ENCODE measurements around the gene KCNK6. TPM values are rescaled to one million over a fixed set of nuclear protein-coding genes. Genes with fewer than 3 reads are reported as not detected.

Gene KCNK6
- total RNA-seq, 1 donor, result 5.4 TPM

- Histone ChIP-seq H4K20me1 (ENCODE audit: insufficient read depth, low read length) (no peaks in the 10 kb centered on the region), H3K4me2 (ENCODE audit: insufficient read depth, low read length) (no peak overlapping the region), H2AFZ (ENCODE audit: low read length) (no peak overlapping the region), H3K9me3 (ENCODE audit: low read depth, low read length) (no peaks in the 10 kb centered on the region), H3K4me1 (ENCODE audit: insufficient read depth, low read length) (peaks cover 3% of the 10 kb centered on the region), H3K27ac (ENCODE audit: low read depth, low read length) (no peak overlapping the region), H3K36me3 (ENCODE audit: insufficient read depth, low read length) (no peaks in the 10 kb centered on the region), H3K27me3 (ENCODE audit: insufficient read depth, low read length) (no peaks in the 10 kb centered on the region), H3K79me2 (ENCODE audit: insufficient read depth, low read length) (no peaks in the 10 kb centered on the region), H3K4me3 (ENCODE audit: insufficient read depth, low read length) (no peak overlapping the region)
- DNase-seq (ENCODE audit: insufficient read length, low spot score, missing footprints), result no peak
- no peak for TF ChIP-seq CTCF (IDR thresholded peaks at IDR 0.05; ENCODE audit: extremely low read depth, low read depth, low read length)
Observed at GRCh38 chr19:38340927-38341326, 21.3 kb downstream of the KCNK6 start.

GRCh38 chr19:38346837-38347236 is 27.2 kb downstream of the KCNK6 start:
- Histone ChIP-seq H3K79me2 (ENCODE audit: insufficient read depth, low read length) (no peaks in the 10 kb centered on the region), H4K20me1 (ENCODE audit: insufficient read depth, low read length) (no peaks in the 10 kb centered on the region), H3K27me3 (ENCODE audit: insufficient read depth, low read length) (no peaks in the 10 kb centered on the region), H2AFZ (ENCODE audit: low read length) (no peak overlapping the region), H3K4me2 (ENCODE audit: insufficient read depth, low read length) (no peak overlapping the region), H3K36me3 (ENCODE audit: insufficient read depth, low read length) (no peaks in the 10 kb centered on the region), H3K27ac (ENCODE audit: low read depth, low read length) (no peak overlapping the region), H3K4me1 (ENCODE audit: insufficient read depth, low read length) (no peaks in the 10 kb centered on the region), H3K4me3 (ENCODE audit: insufficient read depth, low read length) (no peak overlapping the region), H3K9me3 (ENCODE audit: low read depth, low read length) (no peaks in the 10 kb centered on the region)
- TF ChIP-seq CTCF (IDR thresholded peaks at IDR 0.05; ENCODE audit: extremely low read depth, low read depth, low read length), result no peak
- no peak for DNase-seq (ENCODE audit: insufficient read length, low spot score, missing footprints)

- Histone ChIP-seq H3K4me2 (ENCODE audit: insufficient read depth, low read length) (no peak overlapping the region), H3K27ac (ENCODE audit: low read depth, low read length) (no peak overlapping the region), H4K20me1 (ENCODE audit: insufficient read depth, low read length) (no peaks in the 10 kb centered on the region), H3K36me3 (ENCODE audit: insufficient read depth, low read length) (no peaks in the 10 kb centered on the region), H3K4me3 (ENCODE audit: insufficient read depth, low read length) (no peak overlapping the region), H3K27me3 (ENCODE audit: insufficient read depth, low read length) (peaks cover 14% of the 10 kb centered on the region), H3K9me3 (ENCODE audit: low read depth, low read length) (no peaks in the 10 kb centered on the region), H3K79me2 (ENCODE audit: insufficient read depth, low read length) (no peaks in the 10 kb centered on the region), H3K4me1 (ENCODE audit: insufficient read depth, low read length) (no peaks in the 10 kb centered on the region), H2AFZ (ENCODE audit: low read length) (no peak overlapping the region)
- no peak for DNase-seq (ENCODE audit: insufficient read length, low spot score, missing footprints)
- TF ChIP-seq CTCF (IDR thresholded peaks at IDR 0.05; ENCODE audit: extremely low read depth, low read depth, low read length), result no peak
Observed at GRCh38 chr19:38350883-38351282, 31.2 kb downstream of the KCNK6 start.

GRCh38 chr19:38351865-38352395 is 32.3 kb downstream of the KCNK6 start:
- Histone ChIP-seq H3K27ac (ENCODE audit: low read depth, low read length) (no peak overlapping the region), H3K4me1 (ENCODE audit: insufficient read depth, low read length) (no peaks in the 10 kb centered on the region), H3K9me3 (ENCODE audit: low read depth, low read length) (no peaks in the 10 kb centered on the region), H3K79me2 (ENCODE audit: insufficient read depth, low read length) (no peaks in the 10 kb centered on the region), H3K36me3 (ENCODE audit: insufficient read depth, low read length) (no peaks in the 10 kb centered on the region), H3K4me2 (ENCODE audit: insufficient read depth, low read length) (no peak overlapping the region), H2AFZ (ENCODE audit: low read length) (no peak overlapping the region), H3K27me3 (ENCODE audit: insufficient read depth, low read length) (peaks cover 23% of the 10 kb centered on the region), H4K20me1 (ENCODE audit: insufficient read depth, low read length) (no peaks in the 10 kb centered on the region), H3K4me3 (ENCODE audit: insufficient read depth, low read length) (no peak overlapping the region)
- DNase-seq (ENCODE audit: insufficient read length, low spot score, missing footprints), result no peak
- no peak for TF ChIP-seq CTCF (IDR thresholded peaks at IDR 0.05; ENCODE audit: extremely low read depth, low read depth, low read length)

All from osteoblast (primary cell).